H9 (cell line): Measurements from ENCODE around the gene TNPO3. TPM values are rescaled to one million over a fixed set of nuclear protein-coding genes. Genes with fewer than 3 reads are reported as not detected.
"Not testable (repeated sequence)": the region's sequence is repeated elsewhere in the genome, so short reads cannot be mapped to it uniquely, and the experiment has no call there.

ENCODE experiments used
- DNase-seq: peaks from one replicate; pipeline ENCODE4 v3.0.0-alpha.2; 2017
- H2AFZ ChIP-seq: one replicate; pipeline ENCODE4 v1.6.1; 2013; ENCODE audit warnings: mild to moderate bottlenecking, low read length, control low read depth, moderate library complexity
- H2AK5ac ChIP-seq: 2 replicates; pipeline ENCODE4 v1.6.1; 2013; ENCODE audit warnings: low read length, control low read depth, mixed read lengths; ENCODE audit not compliant: insufficient read length
- H2BK120ac ChIP-seq: one replicate; pipeline ENCODE4 v1.6.1; 2013; ENCODE audit warnings: low read depth, mild to moderate bottlenecking, low read length, control low read depth, inconsistent platforms; ENCODE audit not compliant: poor library complexity, severe bottlenecking
- H2BK12ac ChIP-seq: 2 replicates; pipeline ENCODE4 v1.6.1; 2013; ENCODE audit warnings: low read length, control low read depth, mixed read lengths, low read depth; ENCODE audit not compliant: insufficient read length
- H2BK15ac ChIP-seq: 2 replicates; pipeline ENCODE4 v1.6.1; 2013; ENCODE audit warnings: low read depth, low read length, control low read depth
- H2BK20ac ChIP-seq: one replicate; pipeline ENCODE4 v1.6.1; 2013; ENCODE audit warnings: low read depth, mild to moderate bottlenecking, low read length, control low read depth, inconsistent platforms; ENCODE audit not compliant: poor library complexity, severe bottlenecking
- H2BK5ac ChIP-seq: 2 replicates; pipeline ENCODE4 v1.6.1; 2013; ENCODE audit warnings: low read length, control low read depth, mixed read lengths; ENCODE audit not compliant: insufficient read length
- H3K14ac ChIP-seq: 2 replicates; pipeline ENCODE4 v1.6.1; 2013; ENCODE audit warnings: low read length, control low read depth; ENCODE audit not compliant: insufficient read depth
- H3K18ac ChIP-seq: 2 replicates; pipeline ENCODE4 v1.6.1; 2013; ENCODE audit warnings: low read depth, mild to moderate bottlenecking, mixed read lengths, low read length, control low read depth; ENCODE audit not compliant: insufficient read length
- H3K23ac ChIP-seq: 2 replicates; pipeline ENCODE4 v1.6.1; 2013; ENCODE audit warnings: low read length, control low read depth, mixed read lengths, low read depth; ENCODE audit not compliant: insufficient read length
- H3K23me2 ChIP-seq: 2 replicates; pipeline ENCODE4 v1.6.1; 2013; ENCODE audit warnings: low read depth, mild to moderate bottlenecking, mixed read lengths, low read length, control low read depth; ENCODE audit not compliant: insufficient read length, poor library complexity, severe bottlenecking
- H3K27ac ChIP-seq: 2 replicates; pipeline ENCODE4 v1.5.1; 2013; ENCODE audit warnings: low read length, control low read depth, mixed read lengths, low read depth; ENCODE audit not compliant: insufficient read length
- H3K27me3 ChIP-seq: 2 replicates; pipeline ENCODE4 v1.6.1; 2013; ENCODE audit warnings: low read length, control low read depth, inconsistent platforms; ENCODE audit not compliant: insufficient read depth
- H3K4ac ChIP-seq: 2 replicates; pipeline ENCODE4 v1.6.1; 2013; ENCODE audit warnings: low read depth, mild to moderate bottlenecking, control low read depth, inconsistent platforms, low read length, moderate library complexity
- H3K4me1 ChIP-seq: 2 replicates; pipeline ENCODE4 v1.6.1; 2013; ENCODE audit warnings: low read length, control low read depth, inconsistent platforms; ENCODE audit not compliant: insufficient read depth
- H3K4me2 ChIP-seq: 2 replicates; pipeline ENCODE4 v1.6.1; 2013; ENCODE audit warnings: low read length, control low read depth, mixed read lengths; ENCODE audit not compliant: insufficient read length, insufficient read depth
- H3K56ac ChIP-seq: 2 replicates; pipeline ENCODE4 v1.6.1; 2013; ENCODE audit warnings: low read depth, mild to moderate bottlenecking, mixed read lengths, low read length, control low read depth; ENCODE audit not compliant: insufficient read length
- H3K79me1 ChIP-seq: 2 replicates; pipeline ENCODE4 v1.6.1; 2013; ENCODE audit warnings: low read depth, mild to moderate bottlenecking, moderate library complexity, low read length, control low read depth, inconsistent platforms; ENCODE audit not compliant: insufficient read depth, poor library complexity, severe bottlenecking
- H3K79me2 ChIP-seq: 2 replicates; pipeline ENCODE4 v1.6.1; 2013; ENCODE audit warnings: low read length, control low read depth, inconsistent platforms; ENCODE audit not compliant: insufficient read depth
- H3K9ac ChIP-seq: 2 replicates; pipeline ENCODE4 v1.6.1; 2013; ENCODE audit warnings: low read length, control low read depth, mixed read lengths; ENCODE audit not compliant: insufficient read length; ENCODE audit errors: extremely low read depth
- H3K9me3 ChIP-seq: one replicate; pipeline ENCODE4 v1.6.1; 2013; ENCODE audit warnings: low read depth, low read length, inconsistent platforms; ENCODE audit not compliant: control insufficient read depth
- H3T11ph ChIP-seq: one replicate; pipeline ENCODE4 v1.6.1; 2013; ENCODE audit warnings: mild to moderate bottlenecking, low read length, control low read depth, inconsistent platforms
- H4K20me1 ChIP-seq: one replicate; pipeline ENCODE4 v1.6.1; 2013; ENCODE audit not compliant: control insufficient read depth, insufficient read length, insufficient read depth
- H4K5ac ChIP-seq: 2 replicates; pipeline ENCODE4 v1.6.1; 2013; ENCODE audit warnings: low read depth, mild to moderate bottlenecking, mixed read lengths, low read length, control low read depth; ENCODE audit not compliant: insufficient read length
- H4K8ac ChIP-seq: replicated peaks from 2 replicates; pipeline ENCODE4 v1.6.1; 2013; ENCODE audit warnings: low read length, control low read depth, mixed read lengths, low read depth; ENCODE audit not compliant: insufficient read length
- H4K91ac ChIP-seq: 2 replicates; pipeline ENCODE4 v1.6.1; 2013; ENCODE audit warnings: low read depth, mild to moderate bottlenecking, moderate library complexity, mixed read lengths, low read length, control low read depth; ENCODE audit not compliant: insufficient read length
- H3K27ac Mint-ChIP-seq, 3 experiments: 2 replicates in 2 of 3; 3 replicates in 1 of 3; pipeline ENCODE4 v1.8.0; 2020 to 2021; ENCODE audit warnings: mixed read lengths in 3 of 3, mild to moderate bottlenecking in 1 of 3, moderate library complexity in 1 of 3
- H3K27me3 Mint-ChIP-seq: 2 replicates; pipeline ENCODE4 v1.8.0; 2021; ENCODE audit warnings: low read depth, mild to moderate bottlenecking, moderate library complexity, mixed read lengths
- H3K36me3 Mint-ChIP-seq, 3 experiments: 2 replicates in 2 of 3; 3 replicates in 1 of 3; pipeline ENCODE4 v1.8.0; 2020 to 2021; ENCODE audit warnings: low read depth in 3 of 3, mixed read lengths in 3 of 3; ENCODE audit not compliant: insufficient read depth in 1 of 3
- H3K4me1 Mint-ChIP-seq, 2 experiments: 2 replicates each; pipeline ENCODE4 v1.8.0; 2020; ENCODE audit warnings: mixed read lengths in 2 of 2
- H3K4me3 Mint-ChIP-seq, 2 experiments: 2 replicates in 1 of 2; 3 replicates in 1 of 2; pipeline ENCODE4 v1.8.0; 2020 to 2021; ENCODE audit warnings: mild to moderate bottlenecking in 2 of 2, mixed read lengths in 2 of 2, moderate library complexity in 1 of 2
- H3K9me3 Mint-ChIP-seq, 2 experiments: 2 replicates in 1 of 2; 3 replicates in 1 of 2; pipeline ENCODE4 v1.8.0; 2020; ENCODE audit warnings: mild to moderate bottlenecking in 2 of 2, mixed read lengths in 2 of 2, moderate library complexity in 1 of 2
- WGBS: extraction: QIAGEN DNeasy Blood & Tissue Kit; methylation state at CpG from one replicate; pipeline ENCODE4 v1.1.7; 2013; ENCODE audit warnings: missing lambda C conversion rate, low lambda C conversion rate, mixed read lengths; ENCODE audit not compliant: insufficient read length; ENCODE audit errors: extremely low coverage; 5-methylcytosine and 5-hydroxymethylcytosine counted together
- total RNA-seq: library from RNA; stranded (reverse); gene quantifications from 2 replicates; pipeline ENCODE4 v1.2.1, GENCODE V29; 2021
- TF ChIP-seq, protein P1 (sequence below): fragments of 200-600 bp; sonication (generic); conservative IDR thresholded peaks from 3 replicates; pipeline ENCODE4 v1.8.0; 2021; ENCODE audit warnings: antibody characterized with exemption, mild to moderate bottlenecking

The TNPO3 gene
- total RNA-seq, 1 experiment from 2014 or later, result 90.1 TPM

DNA sequence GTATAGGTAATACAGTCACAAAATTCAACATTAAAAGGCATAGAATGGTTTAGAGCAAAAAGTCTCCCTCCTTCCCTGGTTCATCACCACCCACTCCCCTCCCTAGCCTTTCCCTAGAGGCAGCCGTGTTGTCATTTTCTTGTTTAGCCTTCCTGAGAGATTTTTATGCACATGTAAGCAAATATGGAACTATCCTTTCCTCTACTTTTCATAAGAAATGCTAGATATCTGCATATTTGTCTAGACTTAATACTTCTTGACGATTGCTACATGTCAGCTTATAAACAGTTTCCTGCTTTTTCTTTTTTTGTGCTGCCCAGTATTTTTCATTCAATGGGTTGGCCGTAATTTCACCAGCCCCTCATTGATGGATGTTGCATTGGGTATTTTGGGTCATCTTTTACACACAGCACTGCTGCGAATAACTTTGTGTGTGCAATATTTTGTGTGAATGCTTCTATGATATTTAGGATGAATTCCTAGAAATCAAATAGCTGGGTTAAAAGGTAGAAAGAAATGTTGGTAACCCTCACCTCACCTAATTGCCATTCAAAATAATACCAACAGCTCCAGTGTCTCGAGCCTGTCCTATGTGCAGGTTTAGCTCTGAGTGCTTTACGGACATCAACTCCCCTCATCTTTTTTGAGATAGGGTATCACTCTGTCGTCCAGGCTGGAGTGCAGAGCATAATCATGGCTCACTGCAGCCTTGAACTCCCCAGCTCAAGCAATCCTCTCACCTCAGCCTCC is 110.2 kb downstream of the TNPO3 start:
- no peaks in the 10 kb centered on the region for H3K4me1 ChIP-seq
- no peak overlapping the region for H2BK5ac ChIP-seq
- no peak overlapping the region for H4K91ac ChIP-seq
- WGBS, result no CpG with 5 or more reads among the region's 7 CpGs
- H4K8ac ChIP-seq, result no peak overlapping the region
- no peak overlapping the region for H2AK5ac ChIP-seq
- TF ChIP-seq, protein P1, sequence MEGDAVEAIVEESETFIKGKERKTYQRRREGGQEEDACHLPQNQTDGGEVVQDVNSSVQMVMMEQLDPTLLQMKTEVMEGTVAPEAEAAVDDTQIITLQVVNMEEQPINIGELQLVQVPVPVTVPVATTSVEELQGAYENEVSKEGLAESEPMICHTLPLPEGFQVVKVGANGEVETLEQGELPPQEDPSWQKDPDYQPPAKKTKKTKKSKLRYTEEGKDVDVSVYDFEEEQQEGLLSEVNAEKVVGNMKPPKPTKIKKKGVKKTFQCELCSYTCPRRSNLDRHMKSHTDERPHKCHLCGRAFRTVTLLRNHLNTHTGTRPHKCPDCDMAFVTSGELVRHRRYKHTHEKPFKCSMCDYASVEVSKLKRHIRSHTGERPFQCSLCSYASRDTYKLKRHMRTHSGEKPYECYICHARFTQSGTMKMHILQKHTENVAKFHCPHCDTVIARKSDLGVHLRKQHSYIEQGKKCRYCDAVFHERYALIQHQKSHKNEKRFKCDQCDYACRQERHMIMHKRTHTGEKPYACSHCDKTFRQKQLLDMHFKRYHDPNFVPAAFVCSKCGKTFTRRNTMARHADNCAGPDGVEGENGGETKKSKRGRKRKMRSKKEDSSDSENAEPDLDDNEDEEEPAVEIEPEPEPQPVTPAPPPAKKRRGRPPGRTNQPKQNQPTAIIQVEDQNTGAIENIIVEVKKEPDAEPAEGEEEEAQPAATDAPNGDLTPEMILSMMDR, result no peak
- no peak overlapping the region for H3K4ac ChIP-seq
- no peaks in the 10 kb centered on the region for H4K20me1 ChIP-seq
- no peaks in the 10 kb centered on the region for H3K79me1 ChIP-seq
- H3K23me2 ChIP-seq, result no peaks in the 10 kb centered on the region
- no peak overlapping the region for H2AFZ ChIP-seq
- no peak overlapping the region for H3T11ph ChIP-seq
- H3K36me3 Mint-ChIP-seq, result no peaks in the 10 kb centered on the region
- no peaks in the 10 kb centered on the region for H3K9me3 Mint-ChIP-seq
- peaks cover 2% of the 10 kb centered on the region; the same call in 1 of the 2 replicates for H3K27me3 ChIP-seq
- no peak overlapping the region for H3K27ac Mint-ChIP-seq
- H3K79me2 ChIP-seq, result no peaks in the 10 kb centered on the region
- no peak overlapping the region for H2BK20ac ChIP-seq
- H3K56ac ChIP-seq, result no peak overlapping the region
- no peak overlapping the region for H3K18ac ChIP-seq
- no peak overlapping the region for H4K5ac ChIP-seq
- H3K9me3 ChIP-seq, result no peaks in the 10 kb centered on the region
- H3K4me1 Mint-ChIP-seq, result peaks cover 10 to 12% of the 10 kb centered on the region in 2 experiments
- no peak overlapping the region for H3K4me3 Mint-ChIP-seq
- no peak overlapping the region for H3K9ac ChIP-seq
- H3K27me3 Mint-ChIP-seq, result peaks cover 28% of the 10 kb centered on the region
- no peak overlapping the region for H3K27ac ChIP-seq
- no peak overlapping the region for H2BK120ac ChIP-seq
- no peak overlapping the region for H3K23ac ChIP-seq
- no peak overlapping the region for H3K4me2 ChIP-seq
- H3K14ac ChIP-seq, result no peak overlapping the region
- no peak overlapping the region for H2BK15ac ChIP-seq
- H2BK12ac ChIP-seq, result no peak overlapping the region
- DNase-seq, result no peak

DNA sequence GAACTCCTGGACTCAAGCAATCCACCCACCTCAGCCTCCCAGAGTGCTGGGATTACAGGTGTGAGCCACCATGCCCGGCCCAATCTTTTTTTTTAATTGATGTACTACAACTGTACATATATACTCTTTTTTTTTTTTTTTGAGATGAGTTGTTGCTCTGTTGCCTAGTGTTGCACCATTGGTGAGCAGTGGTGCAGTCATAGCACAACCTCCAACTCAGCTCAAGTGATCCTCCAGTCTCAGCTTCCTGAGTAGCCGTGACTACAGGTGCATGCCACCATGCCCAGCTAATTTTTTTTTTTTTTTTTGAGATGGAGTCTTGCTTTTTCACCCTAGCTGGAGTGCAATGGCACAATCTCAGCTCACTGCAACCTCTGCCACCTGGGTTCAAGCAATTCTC is 111.7 kb downstream of the TNPO3 start:
- H3T11ph ChIP-seq, H3K4me1 ChIP-seq, H2BK120ac ChIP-seq, H3K9me3 Mint-ChIP-seq, DNase-seq, H2BK12ac ChIP-seq, H3K4me2 ChIP-seq, H3K9me3 ChIP-seq, H3K27ac Mint-ChIP-seq, H4K20me1 ChIP-seq, H2AFZ ChIP-seq, H3K9ac ChIP-seq, H3K23ac ChIP-seq, H2BK20ac ChIP-seq, H3K27me3 ChIP-seq, H3K18ac ChIP-seq, H3K79me1 ChIP-seq, H3K23me2 ChIP-seq, H2BK15ac ChIP-seq, H3K14ac ChIP-seq, H4K8ac ChIP-seq, H4K5ac ChIP-seq, H2AK5ac ChIP-seq, H3K36me3 Mint-ChIP-seq, H3K27ac ChIP-seq, H3K4me3 Mint-ChIP-seq, H3K56ac ChIP-seq, H4K91ac ChIP-seq, H3K4ac ChIP-seq, H2BK5ac ChIP-seq, H3K79me2 ChIP-seq: not testable (repeated sequence)
- peaks cover 42% of the 10 kb centered on the region for H3K27me3 Mint-ChIP-seq
- H3K4me1 Mint-ChIP-seq, result peaks cover 14 to 16% of the 10 kb centered on the region in 2 experiments
- WGBS, result no CpG with 5 or more reads among the region's 2 CpGs
